HG03103 (cell line): ENCODE results near the gene UPK3B.
"Not testable (repeated sequence)": the region's sequence is repeated elsewhere in the genome, so short reads cannot be mapped to it uniquely, and the experiment has no call there.

Experiments
- ATAC-seq: cut with Tn5 transposase; IDR thresholded peaks from one replicate; pipeline ENCODE4 v1.9.1; 2021; ENCODE audit warnings: low read depth; ENCODE audit not compliant: unreplicated experiment

UPK3B gene

DNA sequence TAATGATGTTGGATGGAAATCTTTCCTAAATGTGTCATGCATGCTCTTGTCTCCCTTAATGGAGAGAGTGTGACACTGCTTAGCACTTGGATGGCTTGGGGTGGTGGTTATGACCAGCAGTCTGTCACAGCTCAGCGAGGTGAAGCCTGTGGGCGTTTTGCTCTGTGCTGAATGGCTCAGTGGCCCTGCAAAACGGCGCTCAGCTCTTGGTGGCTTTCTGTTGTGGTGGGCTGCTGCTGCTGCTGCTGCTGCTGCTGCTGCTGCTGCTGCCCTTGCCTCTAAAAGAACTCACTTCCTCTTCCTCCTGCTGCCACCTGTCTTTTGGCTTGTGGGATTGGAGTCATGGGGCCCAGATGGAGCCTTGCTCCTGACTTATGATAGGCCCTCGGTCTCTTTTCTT lies 23.7 kb upstream of the UPK3B start:
- peak; percentile 98 for ATAC-seq

DNA sequence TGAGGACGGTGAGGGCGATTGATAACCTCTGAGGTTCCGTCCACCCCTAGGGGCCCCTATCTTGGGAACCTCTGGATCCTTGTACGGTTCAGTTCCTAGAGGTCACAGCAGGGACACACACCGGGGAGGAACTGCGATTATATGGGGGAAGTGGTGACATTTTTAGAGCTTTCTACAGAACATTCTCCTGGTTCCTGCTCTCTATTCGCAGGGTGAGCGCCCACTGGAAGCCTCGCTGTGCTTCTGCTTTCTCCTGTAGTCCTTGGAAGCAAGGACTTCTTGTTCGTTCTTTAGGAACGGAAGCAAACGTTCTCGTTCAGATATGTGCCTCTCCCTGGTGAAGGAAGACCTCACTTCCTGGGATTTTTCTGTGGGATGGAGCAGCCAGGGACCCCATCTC lies 22.4 kb upstream of the UPK3B start:
- not testable (repeated sequence) for ATAC-seq

DNA sequence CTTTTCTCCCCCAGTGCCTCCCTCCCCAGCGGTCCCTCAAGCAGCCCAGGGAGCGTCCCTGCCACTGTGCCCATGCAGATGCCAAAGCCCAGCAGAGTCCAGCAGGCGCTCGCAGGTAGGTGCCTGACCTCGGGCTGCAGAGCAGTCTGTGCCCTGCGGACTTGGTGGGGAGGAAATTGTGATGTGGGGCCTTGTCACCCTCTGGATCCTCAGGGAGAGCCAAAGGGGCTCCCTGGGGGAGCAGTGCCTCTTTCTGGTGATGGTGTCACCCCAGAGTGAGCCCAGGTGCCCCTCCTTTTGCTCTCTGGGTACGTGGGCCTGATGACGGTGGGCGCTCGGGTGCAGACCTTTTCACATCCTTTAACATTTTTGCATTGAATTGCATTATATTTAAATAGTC lies 18.2 kb upstream of the UPK3B start:
- ATAC-seq = not testable (repeated sequence)

DNA sequence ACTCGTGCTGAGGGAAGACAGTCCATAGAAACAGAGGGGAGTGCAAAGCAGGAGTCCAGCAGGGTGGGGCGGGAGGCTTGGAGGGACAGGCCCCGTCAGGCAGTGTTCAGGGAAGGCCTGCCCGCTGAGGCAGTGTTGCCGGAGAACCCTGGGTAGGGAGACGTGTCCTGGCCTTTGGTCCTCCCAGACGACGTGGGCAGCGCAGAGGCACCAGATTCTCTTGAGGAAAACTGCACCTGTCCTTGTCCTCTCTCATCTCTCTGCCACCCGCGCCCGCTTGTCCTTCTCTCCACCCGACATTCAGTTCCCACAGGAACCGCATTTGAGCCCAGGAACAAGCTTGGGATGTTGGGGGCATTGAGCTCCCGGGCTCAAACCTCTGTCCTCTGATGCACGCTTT lies 14.6 kb upstream of the UPK3B start:
- ATAC-seq = not testable (repeated sequence)

DNA sequence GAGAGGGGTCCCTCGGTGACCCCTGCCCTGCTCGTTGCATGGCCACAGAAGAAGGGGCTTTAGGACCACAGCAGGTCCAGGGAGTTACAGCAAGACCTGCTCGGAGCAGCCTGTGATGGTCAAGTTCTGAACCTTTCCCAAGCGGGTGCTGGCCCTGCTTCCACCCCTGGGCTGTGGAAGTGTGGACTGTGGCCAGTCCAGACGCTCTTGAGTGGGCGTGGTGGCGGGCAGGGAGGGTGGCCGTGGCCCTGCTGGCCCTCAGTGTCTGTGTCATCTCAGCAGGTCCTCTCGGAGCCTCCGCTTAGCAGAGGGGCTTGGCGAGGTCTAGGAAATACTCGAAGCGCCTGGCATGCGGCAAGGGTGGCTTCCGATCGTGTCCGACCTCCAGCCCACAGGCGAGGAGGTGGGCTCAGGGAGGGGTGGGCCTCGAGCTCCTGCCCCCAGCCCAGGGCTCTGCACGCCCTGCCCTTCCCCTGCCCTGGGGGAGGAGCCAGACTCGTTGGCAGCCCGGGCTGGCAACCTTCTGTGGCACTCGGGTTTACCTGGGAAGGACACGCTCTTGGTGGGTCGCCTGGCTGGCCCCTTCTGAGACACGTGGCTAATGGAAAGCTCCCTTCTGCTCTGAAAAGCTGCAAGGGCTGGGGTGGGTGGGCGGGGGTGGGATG lies 12.3 kb upstream of the UPK3B start:
- ATAC-seq = not testable (repeated sequence)

DNA sequence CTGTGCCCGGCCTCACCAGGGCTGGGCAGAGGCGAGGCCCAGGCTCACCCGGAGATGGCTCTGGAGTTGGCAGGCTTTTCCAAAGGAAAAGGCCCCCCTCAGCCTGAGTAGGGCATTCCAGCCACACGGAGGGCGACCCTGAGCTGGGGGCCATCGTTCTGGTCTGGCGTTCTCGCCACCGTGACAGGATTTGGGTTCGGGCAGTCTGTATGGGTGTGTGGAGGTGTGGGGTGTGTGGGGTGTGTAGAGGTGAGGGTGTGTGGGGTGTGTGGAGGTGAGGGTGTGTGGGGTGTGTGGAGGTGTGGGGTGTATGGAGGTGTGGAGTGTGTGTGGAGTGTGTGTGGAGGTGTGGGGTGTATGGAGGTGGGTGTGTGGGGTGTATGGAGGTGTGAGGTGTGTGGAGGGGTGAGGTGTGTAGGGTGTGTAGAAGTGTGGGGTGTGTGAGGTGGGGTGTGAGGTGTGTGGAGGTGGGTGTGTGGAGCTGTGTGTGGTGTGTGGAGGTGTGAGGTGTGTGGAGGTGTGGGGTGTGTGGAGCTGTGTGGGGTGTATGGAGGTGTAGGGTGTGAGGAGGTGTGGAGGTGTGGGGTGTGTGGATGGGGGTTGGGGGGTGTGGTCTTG lies 11.7 kb upstream of the UPK3B start:
- not testable (repeated sequence) for ATAC-seq

DNA sequence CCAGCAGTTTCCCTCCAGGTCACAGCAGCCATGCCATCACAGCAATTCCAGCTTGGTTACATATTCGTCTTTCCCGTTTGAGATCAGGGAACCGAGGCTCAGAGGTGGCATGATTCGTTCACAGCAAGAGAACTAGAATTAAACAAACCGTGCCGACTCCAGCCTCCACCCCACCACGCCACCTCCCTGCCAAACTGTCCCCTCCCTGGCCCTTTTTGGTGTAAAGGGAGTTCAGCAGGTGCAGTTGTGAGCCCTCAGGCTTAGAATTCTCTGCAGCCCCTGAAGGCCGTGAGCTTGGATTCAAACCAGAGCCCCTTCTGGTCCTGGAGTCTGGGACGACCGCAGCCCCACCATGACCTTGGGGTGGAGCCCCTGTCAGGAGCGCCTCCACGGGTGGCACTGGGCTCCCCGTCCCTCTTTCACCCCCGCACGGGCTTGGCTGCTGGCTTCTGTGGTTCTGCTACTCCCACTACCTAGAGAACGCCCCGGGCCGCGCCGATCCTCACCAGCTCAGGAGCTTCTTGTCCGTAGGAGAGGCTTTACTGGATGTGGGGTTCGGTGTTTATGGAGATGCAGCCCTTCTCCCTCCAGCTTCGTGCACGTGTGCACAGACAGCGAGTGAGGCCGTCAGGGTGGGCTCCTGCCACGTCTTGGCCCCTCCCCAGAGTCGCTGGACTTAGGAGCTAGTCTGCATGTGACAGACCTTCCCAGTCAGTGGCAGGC lies 11.0 kb upstream of the UPK3B start:
- not testable (repeated sequence) for ATAC-seq

DNA sequence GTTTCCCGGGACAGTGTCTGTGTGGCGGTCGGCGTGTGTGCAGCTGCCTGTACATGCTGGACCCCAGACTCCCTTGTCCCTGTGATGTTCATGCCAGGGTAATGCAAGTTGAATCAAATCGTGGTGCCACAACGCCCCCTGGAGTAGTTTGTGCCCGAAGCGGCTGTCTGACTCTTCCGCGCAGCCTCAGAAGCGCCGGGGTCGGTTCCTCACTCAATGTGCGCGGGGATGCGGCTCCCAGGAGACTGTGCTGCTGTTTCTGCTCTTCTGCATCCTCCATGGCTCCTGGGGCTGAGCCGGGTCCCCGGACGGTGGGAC lies 10.5 kb upstream of the UPK3B start:
- ATAC-seq = not testable (repeated sequence)

DNA sequence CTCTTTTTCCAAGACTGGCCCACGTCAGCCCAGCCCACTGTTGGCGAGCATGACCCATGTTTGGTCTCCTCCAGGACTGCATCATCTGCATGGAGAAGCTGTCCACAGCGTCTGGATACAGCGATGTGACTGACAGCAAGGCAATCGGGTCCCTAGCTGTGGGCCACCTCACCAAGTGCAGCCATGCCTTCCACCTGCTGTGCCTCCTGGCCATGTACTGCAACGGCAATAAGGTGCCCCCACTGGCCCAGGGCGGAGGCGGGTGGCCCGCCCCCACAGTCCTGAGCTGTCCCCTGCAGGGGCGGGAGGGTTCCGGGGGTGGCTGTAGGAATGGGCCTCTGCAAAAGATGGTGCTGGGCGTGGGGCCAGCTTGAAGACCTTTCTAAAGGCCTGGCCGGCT lies 8.1 kb upstream of the UPK3B start:
- ATAC-seq = not testable (repeated sequence)

DNA sequence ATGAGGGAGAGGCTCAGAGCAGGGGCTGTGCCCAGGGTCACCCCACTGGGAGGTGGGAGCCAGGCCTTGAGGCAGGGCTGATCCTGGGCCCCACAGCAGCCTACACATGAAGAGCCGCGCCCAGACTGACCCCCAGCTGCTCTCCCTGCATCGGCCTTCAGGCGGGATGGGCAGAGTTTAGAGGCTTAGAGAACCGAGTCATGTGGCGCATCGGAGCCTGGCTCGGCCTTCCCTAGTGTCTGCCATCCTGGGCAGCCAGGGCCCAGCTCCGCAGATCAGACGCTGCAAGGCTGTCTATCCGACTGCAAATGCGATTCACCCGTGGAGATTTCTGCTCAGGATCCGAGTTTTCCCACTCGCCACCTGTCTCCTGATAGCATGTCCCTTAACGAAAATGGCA lies 7.5 kb upstream of the UPK3B start:
- ATAC-seq = not testable (repeated sequence)

DNA sequence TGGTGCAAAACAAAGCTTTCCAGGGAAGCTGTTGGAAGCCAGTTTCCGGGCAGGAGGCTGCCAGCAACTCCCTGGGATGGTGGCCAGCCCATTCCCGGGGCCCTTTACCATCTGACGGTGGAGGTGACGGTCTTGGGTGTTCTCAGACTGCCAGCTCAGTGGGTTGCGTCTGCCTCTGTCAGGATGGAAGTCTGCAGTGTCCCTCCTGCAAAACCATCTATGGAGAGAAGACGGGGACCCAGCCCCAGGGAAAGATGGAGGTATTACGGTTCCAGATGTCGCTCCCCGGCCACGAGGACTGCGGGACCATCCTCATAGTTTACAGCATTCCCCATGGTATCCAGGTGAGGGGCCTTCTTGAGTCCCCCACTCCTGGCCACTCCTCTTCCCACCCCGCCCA lies 7.1 kb upstream of the UPK3B start:
- not testable (repeated sequence) for ATAC-seq

DNA sequence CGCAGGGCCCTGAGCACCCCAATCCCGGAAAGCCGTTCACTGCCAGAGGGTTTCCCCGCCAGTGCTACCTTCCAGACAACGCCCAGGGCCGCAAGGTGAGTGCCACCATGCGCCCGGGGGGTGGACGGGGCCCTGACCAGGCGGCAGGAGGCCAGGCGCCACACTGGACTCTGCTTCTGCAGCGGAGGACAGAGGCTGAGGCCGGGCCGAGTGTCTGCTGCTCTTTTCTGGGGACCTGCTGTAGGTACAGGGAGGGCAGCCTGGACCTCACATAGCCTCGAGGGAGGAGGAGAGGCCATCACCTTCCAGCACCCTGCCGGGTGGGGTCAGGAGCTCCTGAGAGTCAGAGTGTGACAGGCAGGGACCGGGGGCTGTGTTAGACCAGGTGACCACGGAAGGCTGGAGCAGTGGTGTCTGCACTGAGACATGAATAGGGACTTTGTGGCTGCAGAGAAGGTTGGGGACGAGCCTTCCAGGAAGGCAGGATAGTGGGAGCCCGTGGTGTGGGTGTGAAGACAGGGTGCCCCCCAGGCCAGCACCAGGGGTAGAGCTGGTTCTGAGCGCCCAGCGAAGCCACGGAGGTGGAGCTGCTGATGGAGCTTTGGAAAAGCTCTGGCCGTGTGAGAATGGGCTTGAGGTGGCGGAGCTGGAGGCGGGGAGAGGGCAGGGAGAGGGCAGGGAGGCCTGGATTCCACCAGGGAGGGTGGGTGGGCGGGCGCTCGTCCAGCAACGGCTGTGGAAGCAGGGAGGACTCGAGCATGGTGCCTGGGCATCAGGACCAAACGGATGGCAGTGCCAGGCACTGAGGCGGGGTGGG lies 5.8 kb upstream of the UPK3B start:
- ATAC-seq = not testable (repeated sequence)

DNA sequence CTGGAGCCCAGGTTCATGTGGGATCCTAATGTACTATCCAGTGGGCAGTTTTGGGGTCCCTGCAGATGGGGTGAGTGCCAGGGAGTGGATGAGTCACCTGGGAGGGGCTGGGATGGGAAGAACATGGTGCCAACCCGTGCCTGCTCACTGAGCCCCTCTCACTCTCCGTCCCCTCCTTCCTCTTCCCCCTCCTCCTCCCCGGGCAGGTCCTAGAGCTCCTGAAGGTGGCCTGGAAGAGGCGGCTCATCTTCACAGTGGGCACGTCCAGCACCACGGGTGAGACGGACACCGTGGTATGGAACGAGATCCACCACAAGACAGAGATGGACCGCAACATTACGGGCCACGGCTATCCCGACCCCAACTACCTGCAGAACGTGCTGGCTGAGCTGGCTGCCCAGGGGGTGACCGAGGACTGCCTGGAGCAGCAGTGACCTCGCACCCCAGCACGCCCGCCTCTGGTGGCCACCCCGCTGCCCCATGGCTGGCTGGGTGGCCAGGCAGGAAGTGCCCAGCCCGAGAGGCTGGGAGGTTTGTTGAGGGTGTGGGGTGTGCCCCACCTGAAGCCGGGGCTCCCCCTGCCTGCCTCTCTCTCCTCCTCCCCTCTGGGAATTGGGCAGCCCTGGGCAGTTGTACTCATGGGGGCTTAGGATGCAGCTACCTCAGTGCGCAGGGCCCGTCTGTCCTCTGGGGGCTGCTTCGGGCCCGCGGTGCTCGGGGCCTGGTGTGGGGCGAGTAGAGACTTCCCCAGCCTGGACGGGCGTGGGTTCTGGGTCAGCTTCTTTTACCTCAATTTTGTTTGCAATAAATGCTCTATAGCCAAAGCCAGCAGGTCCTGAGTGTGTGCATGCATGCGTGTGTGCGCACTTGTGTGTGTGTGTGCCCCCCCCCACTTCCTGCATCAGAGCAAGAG lies 4.9 kb upstream of the UPK3B start:
- ATAC-seq = no peak

DNA sequence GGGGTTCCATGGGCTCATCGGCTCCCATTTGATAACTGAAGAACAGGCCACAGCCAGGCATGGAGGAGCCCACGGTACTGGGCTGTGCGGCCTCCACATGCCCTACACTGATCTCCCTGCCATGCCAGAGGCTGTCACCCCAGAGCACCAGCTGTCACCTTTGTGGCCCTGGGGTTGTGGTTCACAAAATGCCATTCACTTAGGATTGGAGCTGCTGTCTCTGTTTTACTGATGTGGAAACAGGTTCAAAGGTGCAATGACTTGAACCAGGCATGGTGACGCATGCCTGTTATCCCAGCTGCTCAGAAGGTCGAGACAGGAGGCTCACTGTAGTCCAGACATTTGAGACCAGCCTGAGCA lies 4.3 kb upstream of the UPK3B start:
- ATAC-seq = no peak

DNA sequence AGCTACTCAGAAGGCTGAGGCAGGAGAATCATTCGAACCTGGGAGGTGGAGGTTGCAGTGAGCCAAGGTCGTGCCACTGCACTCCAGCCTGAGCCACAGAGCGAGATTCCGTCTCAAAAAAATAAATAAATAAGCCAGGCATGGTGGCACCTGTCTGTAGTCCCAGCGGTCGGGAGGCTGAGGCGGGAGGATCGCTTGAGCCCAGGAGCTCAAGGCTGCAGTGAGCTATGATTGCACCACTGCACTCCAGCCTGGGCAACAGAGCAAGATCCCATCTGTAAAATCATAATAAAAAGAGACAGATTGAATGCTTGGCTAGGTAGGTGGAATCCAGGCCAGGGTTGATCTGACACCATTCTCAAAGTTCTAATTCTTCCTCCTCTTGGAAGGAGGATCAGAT lies 3.7 kb upstream of the UPK3B start:
- ATAC-seq = not testable (repeated sequence)

DNA sequence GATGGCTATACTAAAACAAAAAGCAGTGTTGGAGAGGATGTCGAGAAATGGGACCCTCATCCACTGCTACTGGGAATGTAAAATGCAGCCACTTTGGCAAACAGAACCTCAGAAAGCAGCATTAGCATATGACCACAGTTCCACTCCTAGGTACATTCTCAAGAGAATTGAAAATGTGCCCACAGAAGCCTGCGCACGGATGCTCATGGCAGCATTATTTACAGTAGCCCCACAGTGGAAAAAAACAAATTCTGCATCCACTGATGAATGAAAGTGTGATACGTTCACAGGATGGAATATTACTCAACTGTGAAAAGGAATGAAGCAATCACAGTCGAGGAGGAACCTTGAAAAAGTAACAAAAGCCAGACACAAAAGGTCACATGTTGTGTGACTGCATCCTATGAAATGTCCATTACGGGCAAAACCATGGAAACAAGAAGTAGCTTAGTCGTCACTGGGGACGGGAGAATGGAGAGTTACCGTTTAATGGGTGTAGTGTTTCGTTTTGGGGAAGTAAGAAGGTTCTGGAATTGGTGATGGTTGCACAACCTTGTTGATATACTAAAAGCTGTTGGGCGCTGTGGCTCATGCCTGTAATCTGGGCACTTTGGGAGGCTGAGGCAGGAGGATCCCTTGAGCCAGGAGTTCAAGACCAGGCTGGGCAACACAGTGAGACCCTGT lies 2.5 kb upstream of the UPK3B start:
- ATAC-seq = no peak

DNA sequence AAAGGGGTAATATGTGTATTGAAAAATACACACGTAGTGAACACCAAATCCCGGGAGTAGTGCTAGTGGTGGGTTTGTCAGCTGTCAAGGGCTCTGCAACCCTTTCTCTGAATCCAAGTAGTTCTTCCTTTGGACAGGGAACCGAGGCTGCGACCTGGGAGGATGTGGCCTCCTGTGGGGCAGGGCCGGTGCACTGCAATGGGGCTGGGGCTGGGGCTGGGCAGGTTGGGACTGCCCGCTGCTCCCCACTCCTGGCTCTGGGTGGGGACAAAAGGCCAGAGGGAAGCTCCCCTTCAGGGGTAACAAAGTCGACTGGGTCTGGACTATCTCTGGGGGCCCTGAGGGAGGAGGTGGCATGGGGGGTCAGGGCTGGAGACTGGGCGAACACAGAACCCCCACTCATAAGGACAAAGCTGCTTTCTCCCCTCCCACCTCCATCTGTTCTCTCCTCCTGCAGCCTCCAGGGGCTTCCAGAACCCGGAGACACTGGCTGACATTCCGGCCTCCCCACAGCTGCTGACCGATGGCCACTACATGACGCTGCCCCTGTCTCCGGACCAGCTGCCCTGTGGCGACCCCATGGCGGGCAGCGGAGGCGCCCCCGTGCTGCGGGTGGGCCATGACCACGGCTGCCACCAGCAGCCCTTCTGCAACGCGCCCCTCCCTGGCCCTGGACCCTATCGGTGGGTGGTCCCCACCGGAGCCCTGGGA lies 1.0 kb downstream of the UPK3B start:
- ATAC-seq = not testable (repeated sequence)

DNA sequence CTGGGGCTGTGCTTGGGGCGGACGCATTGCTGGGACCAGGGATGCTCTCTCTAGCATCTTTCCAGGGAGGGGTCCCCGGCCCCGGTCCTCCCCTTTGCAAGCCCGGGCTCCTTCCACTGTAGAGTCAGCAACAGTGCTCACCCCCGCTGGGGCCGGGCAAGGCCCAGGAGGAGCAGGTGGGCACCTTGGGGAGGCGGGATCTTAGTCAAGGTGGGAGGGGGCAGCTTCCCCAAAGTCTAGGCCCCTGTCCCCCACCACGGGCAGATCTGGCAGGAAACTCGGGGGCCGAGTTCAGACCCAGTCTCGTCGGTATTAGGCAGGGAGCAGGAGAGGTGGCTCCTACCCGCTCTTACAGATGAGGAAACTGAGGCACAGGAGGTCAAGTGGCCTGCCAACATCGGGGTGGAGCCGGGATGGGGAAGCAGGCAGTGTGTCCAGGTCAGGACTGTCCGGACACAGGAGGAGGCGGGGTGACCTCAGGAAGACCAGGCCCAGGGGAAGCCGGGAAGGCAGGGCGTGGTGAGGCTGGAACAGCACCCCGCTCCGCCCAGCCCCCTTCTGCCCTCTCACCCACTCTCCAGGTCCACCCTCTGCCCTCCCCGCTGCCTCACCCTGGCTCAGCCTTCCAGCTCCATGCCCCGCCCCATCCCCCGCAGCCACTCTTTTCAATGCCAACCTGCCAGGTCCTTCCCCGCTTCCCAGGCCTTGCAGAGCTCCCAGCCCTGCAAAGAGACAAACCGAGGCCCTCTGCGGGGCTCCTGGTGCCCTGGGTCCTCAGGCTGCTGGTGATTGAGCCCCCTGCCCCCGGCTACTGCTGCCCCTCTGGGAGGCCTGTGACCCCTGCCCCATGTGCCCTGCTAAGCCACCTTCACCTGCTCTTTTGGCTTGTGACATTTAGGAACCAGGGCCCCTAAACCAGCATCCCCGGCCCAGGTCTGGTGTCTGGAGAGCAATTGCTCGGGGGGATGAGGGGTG lies 1.8 kb downstream of the UPK3B start:
- ATAC-seq = not testable (repeated sequence)
